Hematopoietic multipotent progenitor cell (in vitro differentiated cells): ENCODE data around the gene KCNMA1. TPM values are rescaled to one million over a fixed set of nuclear protein-coding genes. Genes with fewer than 3 reads are reported as not detected.
A peak's percentile ranks its signal among the peaks of the same experiment; 100 is the strongest.

Experiments used
- DNase-seq, 3 donors: peaks; one replicate each; pipeline ENCODE4 v3.0.0-alpha.2; 2011 to 2015; ENCODE audit warnings: low read depth in 2 of 3, low spot score in 2 of 3
- total RNA-seq: library from RNA; depleted of rRNA; stranded (reverse); fragments of >200 nt; gene quantifications from one replicate; pipeline ENCODE4 v1.2.3, GENCODE V29; 2012

Gene KCNMA1
- total RNA-seq, 1 donor: 0.27 TPM

DNA sequence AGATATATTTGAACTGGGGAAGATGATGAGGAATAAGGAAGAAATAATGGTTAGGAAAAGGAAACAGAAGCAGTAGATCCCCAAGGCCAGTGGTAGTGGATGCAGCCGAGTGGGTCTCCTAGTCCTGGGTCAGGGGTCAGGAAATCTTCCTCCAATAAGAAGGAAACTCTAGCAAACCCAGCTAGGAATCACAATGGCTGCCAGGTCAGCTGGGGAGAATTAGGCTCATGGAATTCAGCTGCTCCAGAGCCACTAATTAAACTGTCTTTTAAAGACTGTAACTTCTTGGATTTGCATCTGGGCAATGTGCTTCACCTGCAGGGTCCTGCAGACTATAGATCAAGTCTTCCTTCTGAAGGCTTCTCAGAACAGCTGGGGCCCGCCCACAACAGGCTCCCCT, 644.4 kb downstream of the KCNMA1 start:
- DNase-seq: no peak

DNA sequence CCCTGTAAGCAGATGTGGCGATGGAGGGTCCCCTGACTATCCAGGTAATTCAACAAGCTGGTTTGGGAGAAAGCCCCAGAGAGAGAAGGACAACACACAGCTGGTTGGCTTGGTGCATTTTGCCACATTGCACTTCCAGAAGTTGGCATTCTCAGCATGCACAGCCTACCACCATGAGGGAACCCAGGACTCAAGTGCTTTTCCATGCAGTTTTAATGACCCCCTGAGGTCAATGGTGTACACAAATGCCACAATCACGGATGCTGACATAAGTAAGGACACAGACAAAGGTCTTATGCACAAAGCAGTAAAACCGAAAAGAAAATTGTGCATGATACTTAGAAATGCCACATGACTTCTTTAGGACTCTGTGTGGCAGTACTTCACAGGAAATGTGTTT, 645.1 kb downstream of the KCNMA1 start:
- no peak for DNase-seq

DNA sequence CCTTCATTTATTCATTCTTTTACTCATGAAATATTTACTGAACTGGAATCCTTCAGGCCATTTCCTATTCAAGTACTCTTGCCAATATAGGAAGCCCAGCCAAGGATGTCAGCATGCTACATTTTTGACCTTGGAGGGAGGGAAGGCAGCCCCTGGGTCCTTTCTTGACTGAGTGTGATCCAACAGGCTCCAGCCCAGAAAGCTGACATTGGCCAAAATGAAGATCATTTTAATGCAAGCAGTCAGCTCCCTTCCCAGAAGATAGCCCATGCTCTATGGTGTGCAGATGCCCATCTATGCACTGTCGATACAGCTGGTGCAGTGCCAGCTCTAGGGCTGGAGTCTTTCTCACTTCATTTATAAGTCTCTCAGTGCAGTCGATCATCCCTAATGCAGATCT, 646.0 kb downstream of the KCNMA1 start:
- DNase-seq: no peak

DNA sequence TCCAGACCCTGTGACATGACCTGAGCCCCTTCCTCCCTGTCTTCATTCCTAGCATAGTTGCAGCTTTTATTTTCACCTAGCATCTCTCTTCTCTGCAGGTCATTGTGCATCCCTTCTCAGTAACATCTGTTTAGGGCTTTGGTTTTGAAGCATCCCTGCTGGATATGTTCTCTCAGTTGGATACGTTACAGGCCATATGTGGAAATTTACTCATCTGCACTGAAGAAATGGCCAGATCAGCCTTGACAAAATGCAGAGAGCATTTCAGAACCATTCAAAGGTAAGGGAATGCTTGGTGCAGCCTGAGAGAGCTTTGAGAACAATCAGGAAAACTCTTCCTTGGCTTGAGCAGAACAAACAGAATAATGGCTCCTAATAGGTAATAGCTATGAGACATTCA, 647.0 kb downstream of the KCNMA1 start:
- DNase-seq: no peak

DNA sequence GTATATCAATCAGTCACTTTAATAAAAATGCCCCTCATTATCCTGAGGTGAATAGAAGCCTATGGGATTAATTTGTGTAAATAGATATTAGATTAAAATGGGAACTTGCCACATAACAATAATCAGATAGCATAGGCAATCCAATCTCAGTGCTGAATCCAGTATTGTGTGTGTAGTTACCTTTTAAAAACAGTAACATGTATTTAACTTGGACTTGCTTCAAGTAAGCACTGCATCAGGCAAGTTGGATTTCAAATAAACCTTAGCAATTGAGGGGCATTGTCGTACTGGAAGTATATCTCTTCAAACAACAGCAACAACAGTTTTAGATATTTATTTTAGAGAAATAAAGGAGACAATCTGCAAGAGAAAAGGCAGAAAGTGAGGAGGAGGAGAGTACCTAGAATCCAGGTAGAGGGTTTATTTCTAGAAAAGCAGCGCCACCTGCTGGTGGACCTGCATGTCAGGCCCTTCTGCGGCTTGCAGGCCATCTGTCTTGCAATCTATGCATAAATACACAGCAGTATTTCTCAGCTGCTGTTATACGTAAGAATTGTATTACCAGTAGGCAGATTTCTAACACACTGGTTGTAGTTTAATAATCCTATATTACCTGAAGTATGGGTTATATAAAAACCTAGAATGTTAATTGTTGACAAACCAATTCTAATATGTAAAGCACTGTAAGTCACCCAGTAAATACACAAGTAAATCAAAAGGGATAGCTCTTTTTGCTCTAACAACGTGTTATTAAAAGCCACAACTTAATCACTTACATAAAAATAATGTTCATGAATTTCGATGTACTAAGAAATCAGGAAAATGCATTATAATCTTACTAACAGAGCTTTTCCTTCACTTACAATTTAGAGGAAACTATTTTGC, 652.8 kb downstream of the KCNMA1 start:
- peak; percentile 17 to 83 (median 70) for DNase-seq

DNA sequence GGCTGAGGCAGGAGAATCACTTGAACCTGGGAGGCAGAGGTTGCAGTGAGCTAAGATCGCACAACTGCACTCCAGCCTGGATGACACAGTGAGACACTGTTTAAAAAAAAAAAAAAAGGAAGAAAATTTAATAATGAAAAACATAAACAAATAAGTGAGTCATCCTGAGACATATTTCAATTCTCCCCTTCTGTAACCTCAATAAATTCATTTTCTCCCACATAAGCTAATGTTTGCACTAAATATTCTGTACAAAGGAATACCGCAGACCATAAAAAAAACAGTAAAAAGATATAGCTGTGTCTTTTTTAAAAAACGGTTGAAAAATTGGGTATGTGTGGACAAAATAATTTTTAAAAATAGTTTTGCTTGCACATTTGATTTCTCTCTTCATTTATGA, 654.0 kb downstream of the KCNMA1 start:
- DNase-seq: no peak

DNA sequence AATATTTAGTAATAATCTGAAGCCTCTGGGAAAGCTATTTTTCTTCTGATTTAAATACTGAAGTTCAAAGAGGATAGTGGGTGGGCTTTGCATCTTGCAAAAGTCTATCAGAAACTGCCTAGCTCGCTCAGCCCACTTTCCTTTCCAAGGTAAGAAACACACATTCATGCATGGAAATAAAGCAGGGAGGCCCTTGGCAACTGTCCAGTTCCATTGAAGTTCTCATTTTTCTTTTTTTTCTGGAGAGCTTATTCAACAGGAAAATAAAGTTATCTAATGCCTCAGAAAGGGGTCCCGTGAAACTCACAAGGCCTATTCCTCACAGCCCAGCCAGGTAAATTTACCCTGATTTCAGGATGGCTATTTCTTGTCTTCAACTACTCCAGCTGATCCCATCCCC, 654.9 kb downstream of the KCNMA1 start:
- DNase-seq: no peak

DNA sequence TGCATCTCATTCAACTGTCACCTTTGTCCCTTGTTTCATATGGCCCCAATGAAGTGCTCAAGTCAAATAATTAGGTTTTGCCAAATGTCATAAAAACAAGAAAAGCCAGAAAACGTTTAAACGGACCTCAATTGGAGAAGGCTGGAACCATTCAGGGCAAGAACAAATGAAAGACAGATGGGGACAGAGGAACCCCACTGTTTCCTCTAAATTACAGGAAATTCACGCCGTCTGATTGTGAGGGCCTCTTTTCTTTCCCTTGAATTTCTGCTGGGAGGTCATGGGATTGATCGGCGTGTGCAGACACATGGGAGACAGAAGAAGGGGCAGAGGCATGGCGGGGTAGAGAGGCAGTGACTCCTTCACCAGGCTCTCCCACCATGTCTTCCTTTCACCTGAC, 656.4 kb downstream of the KCNMA1 start:
- no peak for DNase-seq

DNA sequence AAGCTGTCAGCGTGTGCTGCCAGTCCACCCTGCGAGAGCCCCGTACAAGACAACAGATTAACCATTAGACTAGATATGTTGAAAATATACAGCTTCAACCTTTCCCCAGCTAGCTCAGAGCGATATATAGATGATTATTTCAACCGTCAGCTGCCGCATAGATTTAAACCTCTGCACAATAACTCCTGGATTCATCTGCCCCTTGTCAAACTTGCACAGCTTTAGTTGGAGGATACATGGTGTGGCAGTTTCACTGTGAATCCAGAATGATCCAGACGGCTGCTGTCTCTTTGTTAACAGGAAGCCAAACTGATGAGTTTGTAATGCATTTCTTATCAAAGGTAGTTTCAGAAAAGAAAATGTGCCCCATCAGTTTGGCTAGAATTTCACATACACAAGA, 659.7 kb downstream of the KCNMA1 start:
- no peak for DNase-seq

DNA sequence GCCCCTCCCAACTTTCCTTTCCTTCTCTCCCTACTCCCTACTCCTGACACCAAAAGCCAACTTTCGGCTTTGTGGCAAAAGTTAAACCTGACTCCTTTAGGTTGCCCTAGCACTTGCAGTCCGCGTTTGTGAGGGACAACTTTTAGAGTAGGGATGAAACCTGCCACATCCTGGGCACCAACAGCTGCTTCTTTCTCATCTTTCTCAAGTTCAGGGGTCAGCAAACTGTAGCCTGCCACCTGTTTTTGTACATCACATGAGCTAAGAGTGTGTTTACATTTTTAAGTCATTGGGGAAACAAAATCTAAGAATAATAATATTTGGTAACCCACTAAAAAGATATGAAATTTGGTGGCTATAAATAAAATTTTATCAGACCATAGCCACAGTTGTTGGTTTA, 660.6 kb downstream of the KCNMA1 start:
- DNase-seq: no peak

DNA sequence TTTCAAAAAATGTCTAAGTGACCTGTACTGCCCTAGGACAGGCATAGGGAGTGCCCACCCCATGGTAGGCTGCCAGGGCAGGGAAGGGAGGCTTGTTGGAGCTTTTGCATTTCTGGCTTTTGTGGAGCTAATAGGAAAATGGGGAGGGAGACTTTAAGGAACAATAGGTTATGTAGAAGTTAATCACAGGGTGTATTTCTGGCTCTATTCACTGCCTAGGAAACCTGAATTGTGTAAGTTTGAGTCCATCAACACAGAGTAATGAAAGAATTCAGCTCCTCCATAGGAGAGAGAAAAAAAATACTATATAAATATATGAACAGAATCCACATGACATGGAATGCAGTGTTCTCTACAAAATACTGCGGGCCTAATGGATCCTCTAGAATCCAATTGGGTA, 661.5 kb downstream of the KCNMA1 start:
- no peak for DNase-seq

DNA sequence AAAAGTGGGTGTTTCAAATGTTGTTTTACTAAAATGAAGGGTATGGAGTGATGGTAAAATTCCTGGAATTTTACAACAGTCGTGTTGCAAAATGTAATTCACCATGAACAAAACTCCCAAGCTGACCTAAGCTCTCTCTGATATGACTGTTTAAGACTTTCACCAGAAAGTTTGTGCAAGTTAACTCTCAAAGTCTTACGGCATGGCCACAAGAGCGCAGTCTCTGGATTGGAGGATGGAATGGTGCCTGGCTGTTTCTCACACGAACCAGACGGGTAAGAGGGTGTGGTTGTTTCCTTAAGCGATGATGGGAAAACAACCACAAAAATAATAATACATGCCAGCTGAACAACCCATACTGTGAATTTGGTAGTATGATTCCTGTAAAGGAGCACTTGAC, 662.5 kb downstream of the KCNMA1 start:
- DNase-seq: no peak

DNA sequence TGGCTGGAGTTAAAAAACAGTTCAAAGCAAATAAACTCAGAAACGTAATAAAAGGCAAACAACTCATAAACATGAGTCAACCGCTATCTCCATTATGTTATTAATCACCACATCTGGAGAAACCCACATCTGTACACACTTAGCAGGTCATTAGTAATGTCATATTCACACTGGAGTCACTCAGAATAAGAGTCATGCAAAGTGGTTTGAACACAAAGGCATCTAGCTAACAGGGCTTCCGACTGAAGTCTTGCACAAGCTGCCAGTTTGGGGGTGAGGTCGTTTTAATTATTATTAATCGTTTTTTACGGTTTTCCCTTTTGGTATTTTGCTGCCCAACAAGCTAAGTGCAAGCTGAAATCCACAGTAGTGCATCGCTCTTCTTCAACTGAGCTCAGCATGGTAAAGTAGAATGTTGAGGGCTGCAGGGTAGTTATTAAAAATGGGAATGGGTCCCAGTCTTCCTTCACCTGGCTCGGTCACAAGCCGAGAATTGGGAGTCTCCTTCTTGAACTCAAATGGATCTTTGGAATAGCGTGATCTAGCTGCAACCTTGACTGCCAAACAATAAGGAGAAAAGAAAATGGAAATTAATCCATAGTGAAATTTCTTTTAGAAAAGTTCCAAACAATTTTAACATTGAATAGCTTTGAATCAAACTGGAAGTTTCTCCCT, 663.5 kb downstream of the KCNMA1 start:
- DNase-seq: no peak

DNA sequence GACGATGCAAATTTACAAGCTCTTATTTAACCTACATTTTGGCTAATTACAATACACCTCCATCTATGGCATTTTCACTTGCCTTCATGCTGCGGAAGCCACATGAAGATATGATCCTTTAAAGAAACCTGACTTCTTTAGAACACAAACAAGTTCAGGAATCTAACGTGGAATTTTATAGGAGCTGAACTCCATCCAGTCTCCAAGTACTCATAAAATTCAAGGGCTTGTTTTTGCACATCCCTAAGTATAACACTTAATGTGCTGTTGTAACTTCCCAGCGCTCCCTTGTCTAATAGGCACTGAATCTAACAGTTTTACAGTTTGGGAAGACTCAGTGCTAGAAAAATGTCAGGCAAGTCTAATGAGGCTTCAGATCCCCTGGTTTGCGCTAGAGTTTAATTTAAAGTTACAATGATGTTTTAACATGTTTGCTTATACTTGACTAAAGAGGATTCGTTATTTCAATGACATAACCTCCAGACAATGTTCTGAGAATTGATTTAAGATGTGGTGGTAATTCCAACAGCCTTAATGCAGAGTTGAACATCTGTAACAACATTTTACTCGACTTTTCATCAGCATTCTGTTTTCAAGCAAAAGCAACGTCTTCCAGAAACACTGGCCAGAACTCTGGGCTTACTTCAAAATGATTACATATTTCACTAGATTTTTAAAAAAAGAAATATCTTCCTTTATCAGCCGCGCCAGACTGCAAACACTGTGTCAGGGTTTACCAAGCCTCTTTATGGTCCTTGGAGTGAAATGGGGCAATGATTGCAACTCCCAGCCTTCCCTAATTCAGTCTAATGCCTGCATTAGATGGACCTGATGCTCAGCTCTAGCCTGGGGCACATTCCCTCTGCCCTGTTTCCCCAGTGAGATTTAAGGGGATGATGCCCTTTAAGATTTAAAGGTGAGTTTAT, 664.3 kb downstream of the KCNMA1 start:
- DNase-seq: no peak

DNA sequence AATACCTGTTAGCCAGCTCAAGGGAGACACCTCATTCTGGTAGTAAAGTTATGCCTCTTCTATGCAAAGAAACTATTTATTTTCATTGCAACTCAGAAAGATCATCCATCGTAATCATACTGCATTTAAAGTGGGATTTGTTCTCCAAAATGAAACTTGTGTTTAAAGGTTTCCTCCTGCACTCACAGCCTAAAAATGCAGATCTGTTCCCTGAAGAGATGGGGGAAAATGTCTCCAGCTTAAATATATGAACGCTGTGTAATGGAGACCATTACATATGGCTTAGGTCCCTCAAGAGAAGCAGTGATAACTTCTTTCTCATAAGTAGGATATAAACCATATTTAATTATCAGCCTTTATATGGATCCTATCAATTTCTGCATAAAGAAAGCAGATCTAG, 665.1 kb downstream of the KCNMA1 start:
- no peak for DNase-seq

DNA sequence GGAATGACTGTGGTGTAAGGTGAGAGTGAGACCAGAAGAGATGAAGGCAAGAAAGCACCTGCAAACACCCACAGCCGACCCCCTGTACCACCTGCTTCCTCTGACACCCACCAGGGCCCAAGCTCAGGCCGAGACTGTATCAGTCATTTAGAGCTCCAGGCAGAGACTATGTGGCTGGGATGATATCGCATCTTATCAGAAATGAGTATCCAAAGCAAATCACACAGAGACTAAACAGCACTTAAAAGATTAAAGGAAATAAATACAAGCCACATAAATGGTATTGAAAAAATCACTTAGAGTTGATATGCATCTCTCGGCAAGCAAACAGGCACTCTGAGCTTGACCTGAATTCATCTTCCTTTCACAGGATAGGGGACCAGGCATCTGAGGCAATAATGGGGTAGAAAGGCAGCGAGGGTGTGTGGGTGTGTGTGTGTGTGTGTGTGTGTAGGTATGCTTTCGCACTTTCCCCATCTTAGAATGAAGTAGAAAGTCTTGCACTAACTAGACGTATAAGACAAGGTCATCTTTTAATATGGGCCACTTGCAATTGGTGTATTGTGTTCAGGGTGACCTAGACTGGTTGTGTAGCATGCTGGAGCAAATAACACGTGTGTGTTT, 665.9 kb downstream of the KCNMA1 start:
- DNase-seq: no peak

DNA sequence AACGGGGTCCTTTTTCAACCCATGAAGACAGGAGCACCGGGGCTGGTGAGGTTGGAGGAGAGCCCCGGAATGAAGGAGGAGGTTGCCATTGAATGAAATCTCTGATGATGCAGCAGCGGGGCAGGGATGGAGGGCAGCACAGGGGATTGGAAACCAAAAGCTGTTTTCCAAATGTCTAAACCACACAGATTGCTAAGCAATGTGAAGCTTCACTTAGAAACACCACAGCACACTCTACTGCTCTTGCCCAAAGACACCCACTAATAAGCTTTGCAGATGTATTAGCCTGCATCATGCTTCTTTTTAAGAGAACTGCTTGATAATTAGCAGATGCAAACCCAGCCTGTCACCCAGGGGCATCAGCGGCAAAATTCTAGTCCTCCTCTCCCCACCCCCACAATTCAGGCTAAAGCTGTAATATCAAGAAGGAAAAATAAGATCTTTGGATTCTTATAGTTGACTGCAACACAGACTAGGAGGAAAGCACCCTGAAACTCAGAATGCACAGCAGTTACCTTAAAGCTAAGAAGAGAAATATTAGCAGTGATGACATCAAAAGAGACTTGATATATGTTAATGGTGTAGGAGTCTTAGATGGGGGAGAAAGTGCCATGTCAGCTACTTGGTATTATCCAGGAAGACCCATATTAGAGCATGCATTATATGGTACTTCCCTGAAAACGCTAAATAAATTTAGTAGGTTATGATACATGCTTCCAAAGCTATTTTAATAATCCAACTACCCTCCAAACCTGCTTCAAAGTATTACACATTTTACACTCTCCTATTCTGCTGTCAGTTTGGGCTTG, 666.7 kb downstream of the KCNMA1 start:
- DNase-seq: no peak

DNA sequence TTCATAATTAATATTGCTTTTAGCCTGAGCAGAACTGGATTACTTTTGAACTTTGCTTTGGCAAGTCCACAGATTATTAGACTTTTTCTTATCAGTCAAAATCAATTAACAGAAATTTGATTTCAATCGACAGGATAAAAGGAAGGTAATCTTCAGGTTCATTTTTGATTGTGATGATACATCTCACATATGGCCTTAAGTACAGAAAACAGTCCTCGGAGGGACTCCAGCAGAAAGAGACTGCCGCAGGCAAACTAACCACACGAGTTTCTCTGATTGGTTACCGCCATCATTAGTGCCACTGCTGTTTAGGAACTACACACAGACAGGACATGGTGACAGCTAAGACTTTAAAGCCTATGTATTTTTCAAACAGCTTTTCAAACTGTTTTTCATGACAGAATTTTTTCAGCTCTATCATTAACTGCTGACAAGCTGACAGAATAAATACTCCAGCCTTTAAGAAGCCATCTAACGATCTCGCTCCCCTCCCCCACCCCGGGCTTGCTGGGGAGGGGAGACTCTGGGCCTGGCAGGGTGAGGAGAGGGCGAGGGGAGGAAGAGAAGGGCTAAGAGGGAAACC, 668.2 kb downstream of the KCNMA1 start:
- DNase-seq: no peak

DNA sequence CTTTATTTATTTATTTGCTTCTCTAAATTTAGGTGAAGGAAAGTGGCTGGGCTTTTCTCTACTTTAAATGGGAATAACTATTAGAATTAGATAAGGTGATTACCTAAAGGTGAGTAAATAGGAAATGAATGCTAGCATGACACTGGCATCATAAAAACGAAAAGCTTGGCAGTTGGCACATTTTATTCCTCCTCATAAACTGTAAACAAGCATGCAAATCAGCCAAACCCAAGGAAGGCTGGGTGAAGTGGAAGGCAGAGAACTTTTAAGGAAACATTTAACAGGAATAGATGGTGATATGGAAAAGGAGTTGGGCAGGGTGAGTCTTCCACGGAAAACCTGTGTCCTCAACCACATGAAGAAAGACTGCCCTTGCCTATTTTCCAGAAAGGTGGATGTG, 669.1 kb downstream of the KCNMA1 start:
- DNase-seq: no peak

DNA sequence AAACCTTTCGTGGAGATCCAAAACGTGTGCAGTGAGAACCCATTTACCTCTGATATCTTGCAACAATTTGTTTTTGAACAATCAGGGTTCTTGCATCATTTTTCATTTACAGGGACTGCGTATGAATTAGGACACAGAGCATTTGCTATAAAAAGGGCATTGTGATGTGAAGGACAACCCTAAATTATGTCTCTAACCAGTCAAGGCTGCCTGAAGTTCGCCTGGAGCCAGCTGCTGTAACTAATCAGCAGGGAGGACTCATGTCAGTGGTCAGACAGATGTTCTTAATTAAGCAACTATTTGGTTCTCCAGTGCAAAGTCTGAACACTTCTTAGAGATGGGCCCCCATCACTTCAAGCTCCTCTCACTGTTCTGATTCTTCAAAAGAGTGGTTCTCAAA, 674.8 kb downstream of the KCNMA1 start:
- no peak for DNase-seq
